HG02623 (cell line): ENCODE data around the gene ITIH5.
"Not testable (repeated sequence)": the region's sequence is repeated elsewhere in the genome, so short reads cannot be mapped to it uniquely, and the experiment has no call there.

Experiments used
- ATAC-seq: cut with Tn5 transposase; IDR thresholded peaks from one replicate; pipeline ENCODE4 v1.9.1; 2021; ENCODE audit warnings: moderate library complexity; ENCODE audit not compliant: unreplicated experiment

ITIH5 gene

GRCh38 chr10:7666253-7667023 lies at the start of gene ITIH5:
TSS of gene ITIH5 (minus strand) at chr10:7666966. CDS start at chr10:7666892, 74 bp downstream.
- ATAC-seq: no peak

GRCh38 chr10:7715515-7715914 lies 48.7 kb upstream of the ITIH5 start:
- ATAC-seq: no peak

DNA sequence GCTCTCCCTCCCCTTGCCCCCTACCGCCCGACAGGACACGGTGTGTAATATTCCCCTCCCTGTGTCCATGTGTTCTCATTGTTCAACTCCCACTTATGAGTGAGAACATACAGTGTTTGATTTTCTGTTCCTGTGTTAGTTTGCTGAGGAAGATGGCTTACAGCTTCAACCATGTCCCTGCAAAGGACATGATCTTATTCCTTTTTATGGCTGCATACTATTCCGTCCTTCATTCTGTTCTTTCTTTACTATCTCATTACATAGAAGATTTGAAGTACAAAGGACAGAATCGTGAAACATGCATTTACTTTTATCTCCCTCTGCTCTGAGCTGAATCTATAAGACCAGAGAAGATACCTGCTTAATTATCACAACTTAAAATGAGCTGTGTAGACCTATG lies 44.3 kb upstream of the ITIH5 start:
- ATAC-seq: not testable (repeated sequence)

GRCh38 chr10:7710446-7710845 lies 43.7 kb upstream of the ITIH5 start:
- ATAC-seq: no peak

- ATAC-seq: no peak
Measured at GRCh38 chr10:7708832-7709231, 42.1 kb upstream of the ITIH5 start.

GRCh38 chr10:7707858-7708622 lies 41.3 kb upstream of the ITIH5 start:
- no peak for ATAC-seq

GRCh38 chr10:7707102-7707501 lies 40.3 kb upstream of the ITIH5 start:
- no peak for ATAC-seq

- no peak for ATAC-seq
Measured at GRCh38 chr10:7706534-7707073, 39.8 kb upstream of the ITIH5 start.

GRCh38 chr10:7705341-7705740 lies 38.6 kb upstream of the ITIH5 start:
- ATAC-seq: no peak

GRCh38 chr10:7704071-7705016 lies 37.6 kb upstream of the ITIH5 start:
- ATAC-seq: no peak

- no peak for ATAC-seq
Measured at GRCh38 chr10:7703140-7703539, 36.4 kb upstream of the ITIH5 start, which contains the start of gene ITIH2. TSS of gene ITIH2 (plus strand) at chr10:7703316. CDS start at chr10:7703435, 119 bp downstream.

DNA sequence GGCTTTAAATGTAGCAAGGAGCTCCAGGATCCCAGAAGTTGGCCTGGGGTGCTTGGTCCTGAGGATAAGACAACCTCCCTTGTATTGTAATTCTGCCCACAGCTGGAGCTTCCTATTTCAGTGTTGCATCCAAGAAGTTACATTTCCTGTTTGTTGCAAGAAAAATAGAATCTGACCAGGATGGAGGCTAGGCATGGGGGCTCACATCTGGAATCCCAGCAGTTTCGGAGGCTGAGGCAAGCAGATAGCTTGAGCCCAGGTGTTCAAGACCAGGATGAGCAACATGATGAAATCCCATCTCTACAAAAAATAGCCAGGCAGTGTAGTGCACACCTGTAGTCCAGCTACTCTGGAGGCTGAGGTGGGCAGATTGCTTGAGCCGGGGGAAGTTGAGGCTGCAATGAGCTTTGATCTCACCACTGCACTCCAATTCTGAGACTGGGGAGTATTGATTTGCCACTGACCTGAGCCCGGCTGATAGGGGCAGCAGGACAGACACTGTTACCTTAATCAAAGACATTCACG lies 35.6 kb upstream of the ITIH5 start:
- ATAC-seq: no peak

GRCh38 chr10:7701158-7701742 lies 34.5 kb upstream of the ITIH5 start:
- ATAC-seq: no peak

DNA sequence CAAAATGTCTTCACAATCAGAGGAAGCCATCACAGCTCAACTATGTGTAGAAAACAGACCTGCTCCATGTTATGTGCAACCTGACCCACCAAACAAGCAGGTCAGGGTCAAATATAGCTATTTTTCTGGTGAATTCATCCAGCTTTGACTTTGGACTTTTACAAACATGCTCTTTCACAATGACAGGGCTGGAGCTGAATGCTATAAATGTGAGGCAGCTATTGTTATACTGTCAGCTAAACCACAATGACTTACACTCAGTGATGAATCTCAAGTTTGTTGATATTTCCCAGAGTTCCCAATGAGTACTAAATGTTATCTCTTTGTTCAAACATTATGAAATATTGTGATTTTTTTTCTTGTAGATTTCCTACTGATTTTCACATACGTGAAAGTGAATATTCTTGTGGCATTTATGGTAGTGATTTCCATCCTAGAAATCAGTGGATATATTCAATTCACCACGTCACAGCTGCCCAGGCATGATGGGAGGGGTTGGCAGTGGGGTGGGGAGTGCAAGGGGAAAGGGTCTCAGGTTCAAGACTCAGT lies 33.9 kb upstream of the ITIH5 start:
- no peak for ATAC-seq

DNA sequence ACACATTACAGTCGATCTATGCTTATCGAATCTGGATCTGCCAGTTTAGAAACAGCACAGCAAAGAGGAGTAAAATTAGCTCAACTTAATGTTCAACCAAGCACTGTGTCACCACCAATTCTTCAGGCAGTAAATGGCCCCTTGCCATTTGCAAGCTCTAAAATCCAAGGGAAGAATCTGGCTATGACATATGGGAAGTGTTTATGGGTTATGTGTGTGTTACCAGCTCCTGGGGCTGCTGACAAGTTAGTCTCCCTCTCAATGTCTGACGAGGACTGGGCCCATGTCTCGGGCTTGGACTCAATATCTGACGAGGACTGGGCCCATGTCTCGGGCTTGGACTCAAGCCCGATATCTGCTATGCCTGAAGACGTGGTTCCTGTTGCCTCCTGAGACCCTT lies 30.7 kb upstream of the ITIH5 start:
- no peak for ATAC-seq

GRCh38 chr10:7696545-7696944 lies 29.8 kb upstream of the ITIH5 start:
- ATAC-seq: no peak

- ATAC-seq: not testable (repeated sequence)
Measured at GRCh38 chr10:7693194-7693593, 26.4 kb upstream of the ITIH5 start.

- ATAC-seq: not testable (repeated sequence)
Measured at GRCh38 chr10:7692368-7692767, 25.6 kb upstream of the ITIH5 start.

DNA sequence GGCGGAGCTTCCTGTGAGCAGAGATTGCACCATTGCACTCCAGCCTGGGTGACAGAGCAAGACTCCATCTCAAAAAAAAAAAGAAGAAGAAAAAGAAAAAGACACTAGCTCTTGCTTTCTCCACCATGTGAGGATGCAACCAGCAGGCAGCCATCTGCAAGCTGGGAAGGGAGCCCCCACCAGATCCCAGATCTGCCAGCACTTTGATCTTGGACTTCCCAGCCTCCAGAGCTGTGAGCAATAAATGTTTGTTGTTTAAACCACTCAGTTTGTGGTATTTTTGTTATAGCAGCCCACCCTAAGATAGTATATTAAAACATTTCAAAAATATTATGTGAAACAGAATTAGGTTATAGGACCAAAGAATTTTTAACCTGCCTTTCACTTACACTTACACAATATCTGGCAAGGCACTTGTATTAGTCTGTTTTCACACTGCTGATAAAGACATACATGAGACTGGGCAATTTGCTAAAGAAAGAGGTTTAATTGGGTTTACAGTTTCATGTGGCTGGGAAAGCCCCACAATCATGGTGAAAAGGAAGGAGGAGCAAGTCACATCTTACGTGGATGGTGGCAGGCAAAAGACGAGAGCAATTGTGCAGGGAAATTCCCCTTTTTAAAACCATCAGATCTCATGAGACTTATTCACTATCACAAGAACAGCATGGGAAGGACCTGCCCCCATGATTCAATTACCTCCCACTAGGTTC lies 24.3 kb upstream of the ITIH5 start:
- not testable (repeated sequence) for ATAC-seq
